DOHH2 (cell line): ENCODE measurements around the gene TGFBR2.

ENCODE experiments used
- EZH2phosphoT487 ChIP-seq: fragments of 200-600 bp; sonication (generic); IDR thresholded peaks from 2 replicates; pipeline ENCODE4 v1.6.1; 2017; ENCODE audit warnings: borderline replicate concordance, mild to moderate bottlenecking, antibody characterized with exemption, low read length, moderate library complexity, mixed read lengths
- TF ChIP-seq, protein P1 (sequence below): fragments of 200-600 bp; sonication (generic); IDR thresholded peaks from one replicate; pipeline ENCODE4 v1.5.1; 2014; ENCODE audit warnings: antibody characterized with exemption, mild to moderate bottlenecking, low read depth, low read length; ENCODE audit not compliant: poor library complexity, severe bottlenecking

DNA sequence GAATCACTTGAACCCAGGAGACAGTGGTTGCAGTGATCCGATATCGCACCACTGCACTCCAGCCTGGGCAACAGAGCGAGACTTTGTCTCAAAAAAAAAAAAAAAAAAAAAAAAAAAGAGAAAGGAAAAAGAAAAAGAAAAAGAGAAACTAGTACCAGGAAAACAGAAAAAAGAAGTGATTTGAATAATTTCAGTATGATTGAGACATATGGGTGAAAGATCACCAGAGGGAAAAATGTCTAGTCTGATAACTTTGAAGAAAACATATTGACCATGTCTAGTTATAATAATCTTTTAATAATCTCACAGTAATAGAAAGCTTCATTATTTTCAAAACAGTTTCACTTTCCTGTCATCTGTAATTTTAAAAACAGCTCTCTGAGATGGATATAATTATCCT, 16.4 kb downstream of the TGFBR2 start:
- TF ChIP-seq, protein P1, sequence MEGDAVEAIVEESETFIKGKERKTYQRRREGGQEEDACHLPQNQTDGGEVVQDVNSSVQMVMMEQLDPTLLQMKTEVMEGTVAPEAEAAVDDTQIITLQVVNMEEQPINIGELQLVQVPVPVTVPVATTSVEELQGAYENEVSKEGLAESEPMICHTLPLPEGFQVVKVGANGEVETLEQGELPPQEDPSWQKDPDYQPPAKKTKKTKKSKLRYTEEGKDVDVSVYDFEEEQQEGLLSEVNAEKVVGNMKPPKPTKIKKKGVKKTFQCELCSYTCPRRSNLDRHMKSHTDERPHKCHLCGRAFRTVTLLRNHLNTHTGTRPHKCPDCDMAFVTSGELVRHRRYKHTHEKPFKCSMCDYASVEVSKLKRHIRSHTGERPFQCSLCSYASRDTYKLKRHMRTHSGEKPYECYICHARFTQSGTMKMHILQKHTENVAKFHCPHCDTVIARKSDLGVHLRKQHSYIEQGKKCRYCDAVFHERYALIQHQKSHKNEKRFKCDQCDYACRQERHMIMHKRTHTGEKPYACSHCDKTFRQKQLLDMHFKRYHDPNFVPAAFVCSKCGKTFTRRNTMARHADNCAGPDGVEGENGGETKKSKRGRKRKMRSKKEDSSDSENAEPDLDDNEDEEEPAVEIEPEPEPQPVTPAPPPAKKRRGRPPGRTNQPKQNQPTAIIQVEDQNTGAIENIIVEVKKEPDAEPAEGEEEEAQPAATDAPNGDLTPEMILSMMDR = no peak
- TF ChIP-seq EZH2phosphoT487 = no peak
